ENCODE data around the gene KTN1. TPM values are rescaled to one million over a fixed set of nuclear protein-coding genes. Genes with fewer than 3 reads are reported as not detected.

The KTN1 gene
- polyA plus RNA-seq, 3 donors = 4.6 to 31.4 (median 17.9) TPM

- intact Hi-C loops (cut with micrococcal nuclease) = no loop called here
- no peaks in the 10 kb centered on the region for H3K9me3 ChIP-seq (replicated peaks in 1 of 2; ENCODE audit: control insufficient read depth in 1 of 2, insufficient read depth in 1 of 2, low read length in 2 of 2)
- no peak for TF ChIP-seq CTCF (IDR thresholded peaks at IDR 0.05)
- H3K27me3 ChIP-seq (ENCODE audit: control insufficient read depth in 2 of 2, insufficient read depth in 2 of 2, low read length in 2 of 2) = no peaks in the 10 kb centered on the region
- Mint-ChIP-seq H3K9me3 (peaks cover 0 to 2% (median 0%) of the 10 kb centered on the region in 7 donors), H3K36me3 (no peaks in the 10 kb centered on the region), H3K4me3 (no peak overlapping the region), H3K27me3 (ENCODE audit: low read depth in 3 of 3) (peaks cover 0 to 1% (median 0%) of the 10 kb centered on the region in 3 donors), H3K4me1 (peaks cover 14% of the 10 kb centered on the region), H3K27ac (peak overlapping the region in 1 of 7 donors; percentile 16)
- no peak overlapping the region for H3K27ac ChIP-seq (ENCODE audit: low read depth in 1 of 2, low read length in 2 of 2)
- no peak overlapping the region for H3K9ac ChIP-seq (ENCODE audit: insufficient read depth, low read length, poor library complexity, severe bottlenecking)
- no peak overlapping the region for H3K4me2 ChIP-seq (replicated peaks; ENCODE audit: extremely low read depth, low read length, poor library complexity, severe bottlenecking)
- no peak overlapping the region for H3K4me3 ChIP-seq (replicated peaks in 1 of 3; ENCODE audit: low read depth in 2 of 3, low read length in 3 of 3)
- no peaks in the 10 kb centered on the region for H3K36me3 ChIP-seq (replicated peaks in 1 of 2; ENCODE audit: control insufficient read depth in 1 of 2, insufficient read depth in 2 of 2, low read length in 2 of 2)
- H3K4me1 ChIP-seq (ENCODE audit: control insufficient read depth in 1 of 2, insufficient read depth in 2 of 2, low read length in 2 of 2) = peaks cover 4 to 7% of the 10 kb centered on the region in 2 donors
- no CpG with 5 or more reads among the region's 1 CpG for WGBS (ENCODE audit: insufficient coverage)
- H3K79me2 ChIP-seq (ENCODE audit: insufficient read depth, low read length) = no peaks in the 10 kb centered on the region
- no peak overlapping the region for H2AFZ ChIP-seq (ENCODE audit: insufficient read depth, low read depth, low read length, poor library complexity, severe bottlenecking)
- DNase-seq = no peak
- no peaks in the 10 kb centered on the region for H4K20me1 ChIP-seq (ENCODE audit: insufficient read depth, low read length)
Measured at GRCh38 chr14:55718551-55718950, 138.5 kb downstream of the KTN1 start.

- Histone ChIP-seq H3K4me2 (replicated peaks; ENCODE audit: extremely low read depth, low read length, poor library complexity, severe bottlenecking) (no peak overlapping the region), H3K9me3 (replicated peaks in 1 of 2; ENCODE audit: control insufficient read depth in 1 of 2, insufficient read depth in 1 of 2, low read length in 2 of 2) (no peaks in the 10 kb centered on the region), H4K20me1 (ENCODE audit: insufficient read depth, low read length) (no peaks in the 10 kb centered on the region), H3K4me3 (replicated peaks in 1 of 3; ENCODE audit: low read depth in 2 of 3, low read length in 3 of 3) (no peak overlapping the region), H3K79me2 (ENCODE audit: insufficient read depth, low read length) (no peaks in the 10 kb centered on the region), H3K4me1 (ENCODE audit: control insufficient read depth in 1 of 2, insufficient read depth in 2 of 2, low read length in 2 of 2) (no peaks in the 10 kb centered on the region), H3K36me3 (replicated peaks in 1 of 2; ENCODE audit: control insufficient read depth in 1 of 2, insufficient read depth in 2 of 2, low read length in 2 of 2) (no peaks in the 10 kb centered on the region), H3K9ac (ENCODE audit: insufficient read depth, low read length, poor library complexity, severe bottlenecking) (no peak overlapping the region), H3K27me3 (ENCODE audit: control insufficient read depth in 2 of 2, insufficient read depth in 2 of 2, low read length in 2 of 2) (no peaks in the 10 kb centered on the region), H3K27ac (ENCODE audit: low read depth in 1 of 2, low read length in 2 of 2) (no peak overlapping the region), H2AFZ (ENCODE audit: insufficient read depth, low read depth, low read length, poor library complexity, severe bottlenecking) (no peak overlapping the region)
- no peaks in the 10 kb centered on the region for H3K36me3 Mint-ChIP-seq
- TF ChIP-seq CTCF (IDR thresholded peaks at IDR 0.05) = no peak
- H3K4me1 Mint-ChIP-seq = peaks cover 4% of the 10 kb centered on the region
- no peak overlapping the region for H3K27ac Mint-ChIP-seq
- no peak overlapping the region for H3K4me3 Mint-ChIP-seq
- intact Hi-C loops (cut with micrococcal nuclease) = no loop called here
- peaks cover 0 to under 1% (median 0%) of the 10 kb centered on the region in 3 donors for H3K27me3 Mint-ChIP-seq (ENCODE audit: low read depth in 3 of 3)
- peaks cover 0 to 2% (median 0%) of the 10 kb centered on the region in 7 donors for H3K9me3 Mint-ChIP-seq
- WGBS (ENCODE audit: insufficient coverage) = no CpG with 5 or more reads among the region's 4 CpGs
- no peak for DNase-seq
Measured at GRCh38 chr14:55720796-55721195, 140.8 kb downstream of the KTN1 start.

Data from CD14-positive monocyte (primary cell).